ENCODE data around the gene PPFIBP1.
"Not testable (repeated sequence)": the region's sequence is repeated elsewhere in the genome, so short reads cannot be mapped to it uniquely, and the experiment has no call there.

Gene PPFIBP1

GRCh38 chr12:27566626-27567025, 42.6 kb downstream of the PPFIBP1 start:
- no peak for DNase-seq (ENCODE audit: low spot score)

- DNase-seq (ENCODE audit: low spot score) = no peak
Observed at GRCh38 chr12:27571463-27571862, 47.5 kb downstream of the PPFIBP1 start.

GRCh38 chr12:27572486-27573255, 48.7 kb downstream of the PPFIBP1 start:
- DNase-seq (ENCODE audit: low spot score) = no peak

- no peak for DNase-seq (ENCODE audit: low spot score)
Observed at GRCh38 chr12:27573972-27574371, 50.0 kb downstream of the PPFIBP1 start.

GRCh38 chr12:27575090-27575761, 51.2 kb downstream of the PPFIBP1 start:
- no peak for DNase-seq (ENCODE audit: low spot score)

GRCh38 chr12:27575762-27576118, 51.7 kb downstream of the PPFIBP1 start:
- DNase-seq (ENCODE audit: low spot score) = no peak

GRCh38 chr12:27576667-27577347, 52.8 kb downstream of the PPFIBP1 start:
- DNase-seq (ENCODE audit: low spot score) = no peak

- DNase-seq (ENCODE audit: low spot score) = no peak
Observed at GRCh38 chr12:27577688-27578087, 53.7 kb downstream of the PPFIBP1 start.

GRCh38 chr12:27578689-27579372, 54.8 kb downstream of the PPFIBP1 start:
- no peak for DNase-seq (ENCODE audit: low spot score)

- no peak for DNase-seq (ENCODE audit: low spot score)
Observed at GRCh38 chr12:27580561-27581330, 56.7 kb downstream of the PPFIBP1 start.

GRCh38 chr12:27581331-27581671, 57.3 kb downstream of the PPFIBP1 start:
- DNase-seq (ENCODE audit: low spot score) = not testable (repeated sequence)

- DNase-seq (ENCODE audit: low spot score) = not testable (repeated sequence)
Observed at GRCh38 chr12:27581833-27582232, 57.8 kb downstream of the PPFIBP1 start.

- DNase-seq (ENCODE audit: low spot score) = not testable (repeated sequence)
Observed at GRCh38 chr12:27582445-27582844, 58.4 kb downstream of the PPFIBP1 start.

- DNase-seq (ENCODE audit: low spot score) = no peak
Observed at GRCh38 chr12:27583057-27583797, 59.2 kb downstream of the PPFIBP1 start.

GRCh38 chr12:27583981-27584380, 60.0 kb downstream of the PPFIBP1 start:
- no peak for DNase-seq (ENCODE audit: low spot score)

GRCh38 chr12:27585739-27586265, 61.8 kb downstream of the PPFIBP1 start:
- no peak for DNase-seq (ENCODE audit: low spot score)

GRCh38 chr12:27588075-27588730, 64.2 kb downstream of the PPFIBP1 start:
- not testable (repeated sequence) for DNase-seq (ENCODE audit: low spot score)

- no peak for DNase-seq (ENCODE audit: low spot score)
Observed at GRCh38 chr12:27588776-27589175, 64.8 kb downstream of the PPFIBP1 start.

GRCh38 chr12:27589419-27589818, 65.4 kb downstream of the PPFIBP1 start:
- DNase-seq (ENCODE audit: low spot score) = no peak

GRCh38 chr12:27591698-27592097, 67.7 kb downstream of the PPFIBP1 start:
- DNase-seq (ENCODE audit: low spot score) = not testable (repeated sequence)

Data from CD4-positive, alpha-beta T cell treated with Interleukin-2 at 100 ng/mL for 4 hours (primary cell).